ENCODE data around the gene TMEM222.

Gene TMEM222

DNA sequence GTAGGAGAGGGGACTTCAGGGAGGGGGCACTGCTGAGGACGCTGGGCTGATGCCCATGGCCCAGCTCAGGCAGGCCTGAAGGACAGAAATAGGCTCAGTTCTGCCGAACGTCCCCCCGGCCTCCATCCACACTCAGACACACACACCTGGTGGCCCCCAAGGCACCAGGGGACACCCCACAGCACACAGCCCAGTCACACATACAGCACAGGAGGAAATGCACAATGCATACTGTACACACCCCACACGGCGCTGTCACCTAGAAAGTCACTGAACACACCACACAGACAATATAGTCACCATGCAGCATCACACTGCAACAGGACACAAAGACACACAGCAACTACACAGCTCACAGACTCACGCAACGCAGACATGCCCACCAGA, 20.4 kb downstream of the TMEM222 start:
- DNase-seq (ENCODE audit: low spot score): no peak

DNA sequence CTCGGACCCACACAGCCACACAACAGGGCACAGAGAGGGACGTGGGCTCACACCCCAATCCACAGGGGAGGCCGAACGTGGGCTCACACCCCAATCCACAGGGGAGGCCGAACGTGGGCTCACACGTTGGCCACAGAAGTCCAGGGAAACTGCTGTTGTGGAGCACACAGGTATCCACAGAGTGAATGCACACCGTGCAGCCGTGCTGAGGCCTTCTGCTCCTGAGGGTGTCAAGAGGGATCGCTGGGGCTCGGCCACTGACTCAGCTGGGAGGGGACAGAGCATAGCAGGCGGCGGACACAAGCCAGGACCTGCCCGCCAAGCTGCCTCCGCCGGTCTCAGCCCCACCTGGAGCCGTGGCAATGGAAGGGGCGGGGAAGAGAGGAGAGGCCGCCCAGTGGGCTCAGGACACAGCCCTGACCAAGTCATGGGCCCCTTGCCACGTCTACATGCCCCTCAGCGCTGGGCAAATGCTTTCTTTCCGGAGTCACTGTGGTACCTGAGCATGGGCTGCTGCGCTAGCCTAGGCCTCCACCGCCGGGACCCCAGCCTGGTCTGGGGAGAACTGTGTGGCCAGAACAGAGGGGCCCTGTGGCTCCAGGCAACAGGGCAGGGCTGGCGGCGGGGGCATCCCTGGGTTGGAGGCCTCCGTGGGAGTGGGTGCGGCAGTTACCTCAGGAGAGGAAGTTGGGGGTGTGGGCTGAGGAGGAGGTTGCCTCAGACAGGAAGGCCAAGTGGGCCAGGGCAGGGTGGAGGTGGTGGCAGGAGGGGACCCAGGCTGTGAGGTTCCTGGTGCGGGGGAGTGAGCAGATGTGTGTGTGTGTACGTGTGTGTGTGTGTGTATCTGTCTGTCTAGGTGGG, 21.0 kb downstream of the TMEM222 start:
- no peak for DNase-seq (ENCODE audit: low spot score)

DNA sequence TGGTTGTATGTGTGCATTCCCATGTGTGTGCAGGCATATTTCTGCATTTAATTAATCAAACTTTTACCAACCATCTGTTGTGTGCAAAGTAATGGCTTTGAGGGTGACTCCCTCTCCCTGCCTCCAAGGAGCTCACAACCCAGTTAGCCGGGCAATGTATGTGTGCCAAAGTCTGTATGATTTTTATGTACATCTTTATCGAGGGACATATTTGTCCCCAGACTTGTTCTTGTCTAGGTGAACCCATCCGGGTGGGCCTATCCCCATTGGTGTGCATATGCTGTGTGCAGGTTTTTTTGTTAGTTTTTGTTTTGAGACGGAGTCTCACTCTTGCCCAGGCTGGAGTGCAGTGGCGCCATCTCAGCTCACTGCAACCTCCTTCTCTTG, 21.7 kb downstream of the TMEM222 start:
- no peak for DNase-seq (ENCODE audit: low spot score)

DNA sequence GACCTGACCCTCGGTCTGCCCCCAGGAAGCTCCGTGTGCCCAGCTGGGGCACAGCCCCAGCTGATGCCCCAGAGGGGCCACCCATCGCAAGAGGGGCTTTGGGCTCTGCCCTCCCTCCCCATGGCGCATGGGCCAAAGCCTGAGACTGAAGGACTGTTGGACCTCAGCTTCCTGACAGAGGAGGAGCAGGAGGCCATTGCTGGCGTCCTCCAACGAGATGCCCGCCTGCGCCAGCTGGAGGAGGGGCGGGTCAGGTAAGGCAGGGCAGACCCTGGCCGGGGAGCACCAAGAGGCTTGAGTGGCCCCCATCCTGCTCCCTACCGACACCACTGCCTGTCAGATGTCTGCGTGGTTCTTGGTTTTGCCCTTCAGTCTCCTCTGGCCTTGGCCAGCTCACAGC, 23.3 kb downstream of the TMEM222 start:
- DNase-seq (ENCODE audit: low spot score): no peak

DNA sequence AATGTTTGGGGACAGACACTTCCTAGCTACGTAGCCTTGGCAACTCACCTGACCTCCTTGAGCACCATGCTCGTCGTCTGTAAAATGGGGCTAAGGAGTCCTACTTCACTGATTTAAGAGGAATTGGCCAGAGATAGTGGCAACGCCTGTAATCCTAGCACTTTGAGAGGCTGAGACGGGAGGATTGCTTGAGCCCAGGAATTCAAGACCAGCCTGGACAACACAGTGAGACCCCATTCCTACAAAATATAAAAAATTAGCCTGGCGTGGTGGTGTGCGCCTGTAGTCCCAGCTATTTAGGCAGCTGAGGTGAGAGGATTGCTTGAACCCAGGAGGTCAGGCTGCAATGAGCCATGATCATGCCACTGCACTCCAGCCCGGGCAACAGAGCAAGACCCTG, 24.4 kb downstream of the TMEM222 start:
- no peak for DNase-seq (ENCODE audit: low spot score)

DNA sequence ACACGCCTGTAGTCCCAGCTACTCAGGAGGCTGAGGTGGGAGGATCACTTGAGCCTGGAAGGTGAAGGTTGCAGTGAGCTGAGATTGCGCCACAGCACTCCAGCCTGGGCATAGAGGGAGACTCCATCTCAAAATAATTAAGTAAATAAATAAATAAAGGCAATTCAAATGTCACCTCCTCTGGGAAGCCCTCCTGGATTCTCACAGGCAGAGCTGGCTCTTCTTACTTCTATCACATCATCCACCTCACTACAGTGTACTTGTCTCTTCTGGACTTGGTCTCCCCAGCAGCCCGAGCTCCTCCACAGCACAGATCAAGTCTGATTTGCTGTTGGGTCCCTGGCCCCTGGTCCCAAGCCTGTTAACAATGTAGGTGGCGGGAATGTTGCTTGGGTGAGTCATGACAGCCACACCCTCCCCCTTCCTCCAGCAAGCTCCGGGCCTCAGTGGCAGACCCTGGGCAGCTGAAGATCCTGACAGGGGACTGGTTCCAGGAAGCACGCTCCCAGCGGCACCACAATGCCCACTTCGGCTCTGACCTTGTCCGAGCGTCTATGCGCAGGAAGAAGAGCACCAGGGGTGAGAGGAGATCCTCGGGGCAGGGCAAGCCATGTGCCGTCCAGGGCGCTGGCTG, 25.1 kb downstream of the TMEM222 start:
- no peak for DNase-seq (ENCODE audit: low spot score)

DNA sequence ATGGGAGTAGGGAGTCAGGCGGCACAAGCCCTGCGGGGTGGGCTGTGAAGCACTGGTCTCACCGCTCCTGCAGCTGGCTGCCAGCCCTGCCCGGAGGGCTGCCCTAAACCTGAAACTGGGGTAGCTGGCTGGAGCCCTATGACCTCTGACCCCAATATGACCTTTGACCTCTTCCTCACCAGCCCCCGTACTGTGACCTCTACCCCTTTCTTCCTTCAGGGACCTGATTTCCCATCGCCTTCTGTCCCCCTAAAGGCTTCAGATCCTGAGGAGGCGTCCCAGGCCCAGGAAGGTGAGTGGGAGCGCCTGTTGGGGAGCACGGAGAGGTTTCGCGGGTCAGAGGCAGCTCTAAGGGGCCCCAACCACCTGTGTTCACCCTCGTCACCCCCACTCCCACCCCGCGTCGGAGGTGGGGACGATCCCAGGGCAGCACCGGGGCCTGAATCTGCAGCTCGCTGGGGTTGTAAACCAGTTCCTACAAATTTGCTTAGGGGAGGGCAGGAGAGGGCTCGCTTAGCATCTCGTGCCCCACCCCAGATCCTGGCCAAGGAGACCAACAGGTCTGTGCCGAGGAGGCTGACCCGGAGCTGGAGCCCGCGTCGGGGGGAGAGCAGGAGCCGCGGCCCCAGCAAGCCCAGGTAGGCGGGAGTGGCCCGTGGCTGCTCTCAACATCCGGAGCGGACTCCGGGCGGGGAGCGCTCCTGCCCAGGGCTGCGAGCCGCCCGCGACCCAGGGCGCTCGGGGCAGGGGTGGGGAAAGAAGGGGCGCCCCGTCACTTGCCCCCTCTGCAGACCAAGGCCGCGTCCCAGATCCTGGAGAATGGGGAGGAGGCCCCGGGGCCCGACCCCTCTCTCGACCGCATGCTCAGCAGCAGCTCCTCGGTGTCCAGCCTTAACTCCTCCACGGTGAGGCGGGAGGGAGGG, 27.2 kb downstream of the TMEM222 start:
- DNase-seq (ENCODE audit: low spot score): peak; percentile 82

DNA sequence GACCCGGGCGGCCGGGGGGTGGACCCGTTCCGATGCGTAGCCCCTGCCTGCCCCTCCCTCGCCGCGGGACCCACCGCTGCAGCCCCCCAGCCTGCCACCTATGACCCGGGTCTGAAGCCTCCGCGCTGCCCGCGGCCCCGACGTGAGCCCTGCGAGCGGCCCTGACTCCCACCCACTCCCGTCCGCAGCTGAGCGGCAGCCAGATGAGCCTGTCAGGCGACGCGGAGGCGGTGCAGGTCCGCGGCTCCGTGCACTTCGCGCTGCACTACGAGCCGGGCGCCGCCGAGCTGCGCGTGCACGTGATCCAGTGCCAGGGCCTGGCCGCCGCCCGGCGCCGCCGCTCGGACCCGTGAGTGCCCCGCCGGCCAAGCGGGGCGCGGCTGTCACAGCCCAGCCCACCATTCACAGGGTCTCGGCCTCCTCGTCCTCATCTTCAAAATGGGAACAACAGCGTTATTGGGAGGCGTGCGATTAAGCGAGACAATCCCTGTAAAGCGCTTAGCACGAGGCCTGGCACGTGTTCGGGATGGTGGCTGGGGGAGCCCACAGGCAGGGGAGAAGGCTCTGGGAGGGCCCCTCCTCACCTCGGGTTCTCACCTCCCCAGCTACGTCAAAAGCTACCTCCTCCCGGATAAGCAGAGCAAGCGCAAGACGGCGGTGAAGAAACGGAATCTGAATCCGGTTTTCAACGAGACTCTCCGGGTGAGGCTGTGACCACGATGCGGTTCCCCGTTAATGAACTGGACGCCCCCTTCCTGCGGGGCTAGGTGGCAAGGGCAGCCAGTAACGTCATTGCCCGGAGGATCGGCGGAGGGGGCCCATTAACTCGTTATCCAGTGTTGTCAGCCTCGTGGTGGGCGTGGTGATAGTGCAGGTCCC, 28.1 kb downstream of the TMEM222 start:
- peak; percentile 88 for DNase-seq (ENCODE audit: low spot score)

DNA sequence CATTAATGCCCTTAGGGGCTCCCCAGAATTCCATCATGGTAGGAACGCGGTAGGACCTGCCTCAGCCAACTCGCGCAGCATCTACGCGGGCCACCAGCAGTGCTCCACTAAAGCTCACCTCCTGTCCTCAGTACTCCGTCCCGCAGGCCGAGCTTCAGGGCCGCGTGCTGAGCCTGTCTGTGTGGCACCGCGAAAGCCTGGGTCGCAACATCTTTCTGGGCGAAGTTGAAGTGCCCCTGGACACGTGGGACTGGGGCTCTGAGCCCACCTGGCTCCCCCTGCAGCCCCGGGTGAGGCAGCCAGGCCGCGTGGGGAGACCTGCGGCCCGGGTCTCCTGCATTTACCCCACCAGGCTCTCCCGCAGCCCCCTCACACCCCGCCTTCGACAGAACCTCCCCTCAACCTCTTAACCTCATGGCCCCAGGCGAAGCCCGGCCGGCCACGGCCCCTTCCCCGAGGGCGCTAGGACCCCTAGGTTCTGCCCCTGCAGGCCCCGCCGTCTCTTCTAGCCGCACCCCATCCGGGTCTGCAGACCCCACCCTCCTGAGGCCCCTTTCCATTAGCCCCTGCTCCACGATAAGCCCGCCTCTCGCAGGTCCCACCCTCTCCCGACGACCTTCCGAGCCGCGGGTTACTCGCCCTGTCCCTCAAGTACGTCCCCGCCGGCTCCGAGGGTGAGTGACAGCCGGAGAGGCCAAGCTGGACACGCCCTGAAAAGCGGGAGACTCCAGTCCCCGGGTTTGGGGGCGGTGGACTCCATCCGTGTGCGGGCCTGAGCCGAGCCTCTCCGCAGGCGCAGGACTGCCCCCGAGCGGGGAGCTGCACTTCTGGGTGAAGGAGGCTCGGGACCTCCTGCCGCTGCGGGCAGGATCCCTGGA, 28.9 kb downstream of the TMEM222 start:
- DNase-seq (ENCODE audit: low spot score): peak; percentile 96

DNA sequence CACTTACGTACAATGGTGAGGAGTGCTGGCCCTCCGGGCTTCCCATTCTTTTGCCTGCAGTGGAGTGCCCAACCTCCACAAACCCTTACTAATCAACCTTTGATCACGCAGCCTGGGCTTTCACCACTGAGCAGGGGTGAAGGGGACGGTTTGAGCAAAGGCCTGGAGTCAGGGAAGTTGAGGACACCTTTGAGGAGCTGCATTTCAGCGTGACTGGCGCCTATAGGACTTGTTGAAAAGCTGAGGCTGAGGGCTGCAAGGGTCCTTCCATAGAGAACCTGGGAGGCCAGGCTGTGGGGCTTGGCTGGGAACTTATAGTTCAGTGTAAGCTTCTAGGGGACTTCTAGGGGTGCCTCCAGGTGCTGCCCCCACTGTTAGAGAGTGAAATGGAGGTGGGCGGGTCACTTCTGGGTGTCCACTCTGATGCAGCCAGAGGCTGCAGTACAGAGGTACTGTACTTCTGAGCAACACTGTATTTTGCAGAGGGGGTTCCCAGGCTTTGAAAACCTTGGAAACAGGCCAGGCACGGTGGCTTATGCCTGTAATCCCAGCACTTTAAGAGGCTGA, 29.7 kb downstream of the TMEM222 start:
- DNase-seq (ENCODE audit: low spot score): no peak

DNA sequence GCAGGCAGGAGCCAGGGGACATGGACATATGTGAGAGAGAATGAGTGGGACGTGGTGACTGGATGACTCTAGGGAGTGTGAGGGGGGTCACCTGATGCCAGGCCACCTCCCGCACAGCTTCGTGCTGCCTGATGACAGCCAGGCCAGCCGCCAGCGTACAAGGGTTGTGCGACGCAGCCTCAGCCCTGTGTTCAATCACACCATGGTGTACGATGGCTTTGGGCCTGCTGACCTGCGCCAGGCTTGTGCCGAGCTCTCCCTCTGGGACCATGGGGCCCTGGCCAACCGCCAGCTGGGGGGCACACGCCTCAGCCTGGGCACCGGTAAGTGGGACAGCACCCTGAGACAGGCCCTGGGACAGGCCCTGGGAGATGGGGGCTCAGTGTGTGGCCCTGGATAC, 31.2 kb downstream of the TMEM222 start:
- DNase-seq (ENCODE audit: low spot score): no peak

DNA sequence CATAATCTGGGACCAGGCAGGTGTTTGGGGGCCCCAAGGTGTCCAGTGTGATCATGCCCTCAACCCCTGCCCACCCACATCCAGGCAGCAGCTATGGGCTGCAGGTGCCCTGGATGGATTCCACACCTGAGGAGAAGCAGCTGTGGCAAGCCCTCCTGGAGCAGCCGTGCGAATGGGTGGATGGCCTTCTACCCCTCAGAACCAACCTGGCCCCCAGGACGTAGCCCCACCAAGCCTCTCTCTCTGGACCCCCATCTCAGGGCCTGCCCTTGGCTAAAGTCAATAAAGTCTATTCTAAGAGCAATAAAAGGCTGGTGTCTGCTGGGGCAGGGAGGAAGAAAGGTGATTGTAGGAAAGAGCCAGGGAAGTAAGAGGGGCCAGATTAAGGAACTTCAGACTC, 31.7 kb downstream of the TMEM222 start:
- DNase-seq (ENCODE audit: low spot score): no peak

DNA sequence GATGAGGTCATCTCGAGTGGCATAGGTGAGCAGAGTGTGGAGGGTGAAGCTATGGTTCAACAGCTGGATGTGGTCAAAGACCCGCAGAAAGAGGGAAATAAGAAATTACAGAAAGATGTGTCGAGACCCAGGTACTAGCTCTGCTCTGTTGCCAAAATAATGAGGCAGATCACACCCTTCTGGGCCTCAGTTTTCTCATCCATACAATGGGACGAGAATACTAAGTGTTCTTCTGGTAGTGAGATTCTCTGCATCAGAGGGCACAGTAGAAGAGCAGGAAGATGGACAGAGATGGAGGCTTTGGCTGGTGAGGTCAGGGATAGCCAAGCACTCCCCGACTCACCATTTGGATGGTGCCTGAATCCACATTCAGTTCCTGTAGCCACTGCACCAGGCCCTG, 33.7 kb downstream of the TMEM222 start:
- no peak for DNase-seq (ENCODE audit: low spot score)

DNA sequence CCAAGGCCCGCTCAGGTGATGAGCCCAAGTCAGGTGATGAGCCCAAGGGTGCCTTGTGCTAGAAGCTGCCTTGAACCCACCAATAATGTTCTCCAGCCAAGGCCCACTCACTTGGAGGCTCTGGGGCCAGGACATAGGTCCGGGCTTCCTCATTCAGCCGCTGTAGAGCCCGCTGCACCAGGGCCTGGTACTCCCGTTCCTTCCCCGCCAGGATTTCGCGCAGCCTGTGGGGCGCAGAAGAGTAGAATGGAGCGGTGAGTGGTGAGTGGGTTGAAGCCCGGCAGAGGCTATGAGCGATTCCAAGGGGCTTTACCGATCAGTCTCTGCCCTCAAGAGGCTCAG, 34.3 kb downstream of the TMEM222 start:
- DNase-seq (ENCODE audit: low spot score): no peak

DNA sequence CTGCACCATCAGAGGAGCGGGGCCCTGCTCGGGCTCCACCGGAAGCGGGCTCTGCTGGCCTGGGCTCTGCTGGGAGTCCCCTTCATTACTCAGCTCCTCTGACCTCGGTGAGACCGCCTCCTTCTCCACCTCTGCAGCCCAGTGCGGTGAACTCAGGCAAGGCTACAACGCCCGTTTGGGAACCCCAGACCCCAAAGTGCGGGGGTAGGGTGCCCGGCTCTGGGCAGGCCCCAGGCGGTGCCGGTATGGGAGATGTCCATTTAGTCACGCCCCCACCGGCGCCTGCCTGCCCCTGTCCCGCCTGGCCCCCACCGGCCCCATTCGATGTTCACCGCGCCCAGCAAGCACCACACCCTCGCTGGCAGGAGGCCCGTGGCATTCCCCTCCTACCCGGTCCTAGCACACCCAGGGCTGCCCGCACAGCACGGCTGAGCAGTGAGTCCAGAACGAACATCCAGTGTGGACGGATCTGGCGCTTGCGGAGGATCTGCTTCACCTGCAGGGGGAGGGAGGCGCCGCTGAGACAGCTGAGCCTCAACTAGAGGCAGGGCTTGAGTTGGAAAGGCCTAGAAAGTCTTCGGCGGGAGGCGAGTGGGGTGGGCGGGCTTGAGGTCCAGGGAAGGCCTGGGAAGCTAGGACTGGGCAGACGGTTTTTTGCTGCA, 34.8 kb downstream of the TMEM222 start:
- DNase-seq (ENCODE audit: low spot score): no peak

DNA sequence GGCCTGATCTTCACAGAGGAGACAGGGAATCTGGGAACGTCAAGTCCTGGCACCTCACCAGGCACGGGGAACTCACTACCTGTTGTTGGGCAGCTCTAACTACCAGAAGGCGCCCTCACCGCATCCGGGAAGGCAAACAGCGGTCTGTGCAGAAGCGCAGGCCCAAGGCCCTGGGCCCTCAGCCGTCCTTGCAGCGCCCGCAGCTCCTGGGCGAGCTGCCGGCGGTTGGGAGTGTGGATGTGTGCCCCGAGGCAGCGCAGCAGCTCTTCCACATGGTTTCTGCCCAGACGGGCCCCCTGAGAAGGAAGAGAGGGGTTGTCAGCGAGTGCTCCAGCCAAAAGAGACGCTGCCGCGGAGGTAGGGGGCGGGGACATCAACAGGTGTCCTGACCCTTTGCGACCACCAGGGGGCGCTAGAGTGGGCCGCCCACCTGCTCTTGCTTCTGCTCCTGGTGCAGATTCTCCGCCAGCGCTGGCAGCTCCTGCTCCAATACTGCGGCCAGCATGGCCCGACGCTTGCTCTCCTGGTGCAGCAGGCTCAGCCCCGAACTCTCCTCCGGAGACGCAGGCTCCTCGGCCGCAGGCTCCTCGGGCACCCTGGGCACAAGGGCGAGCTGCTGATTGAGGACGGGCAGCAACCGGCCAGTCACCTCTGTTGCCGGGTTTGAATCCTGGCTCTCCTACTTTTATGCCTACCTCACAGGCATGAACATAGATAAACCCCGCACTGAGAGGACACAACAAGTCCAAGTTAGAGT, 35.5 kb downstream of the TMEM222 start:
- peak; percentile 92 for DNase-seq (ENCODE audit: low spot score)

DNA sequence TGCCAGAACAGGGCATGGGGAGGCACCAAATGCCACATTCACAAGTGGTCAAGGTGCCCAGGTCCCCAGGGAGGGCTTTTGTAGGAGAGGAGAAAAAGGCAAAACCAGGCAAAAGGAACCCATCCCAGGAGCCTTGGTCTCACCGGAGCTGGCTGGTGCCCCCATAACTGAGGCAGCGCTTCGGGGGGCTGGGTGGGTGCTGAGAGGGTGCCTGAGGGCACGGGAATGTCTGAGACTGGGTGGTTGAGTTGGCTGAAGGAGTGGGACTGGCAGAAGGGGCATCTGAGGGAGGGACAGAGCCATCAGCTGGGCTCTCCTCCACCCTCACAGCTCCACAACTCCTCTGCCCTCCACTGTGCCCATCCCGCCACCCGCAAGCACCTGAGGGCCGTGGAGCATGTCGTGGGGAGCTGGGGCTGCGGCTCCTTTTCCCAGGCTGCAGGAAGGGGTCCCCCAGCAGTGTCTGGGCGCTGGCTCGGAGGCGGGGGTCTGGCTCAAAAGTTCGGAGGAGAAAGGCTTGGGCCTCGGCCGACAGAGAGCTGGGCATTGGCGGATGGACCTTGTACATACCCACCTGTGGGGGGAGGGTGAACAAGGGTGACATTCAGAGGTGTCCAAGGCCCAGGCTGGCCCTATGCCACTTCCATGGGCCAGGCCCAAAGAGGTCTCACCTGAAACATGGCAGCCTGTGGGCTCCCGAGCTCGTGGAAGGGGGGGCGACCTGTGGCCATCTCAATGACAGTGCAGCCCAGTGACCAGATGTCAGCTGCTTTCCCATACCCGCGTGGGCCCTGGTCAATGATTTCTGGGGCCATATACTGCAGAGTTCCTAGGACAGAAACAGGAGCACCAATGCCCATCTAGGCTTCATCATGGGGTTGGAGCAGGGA, 36.3 kb downstream of the TMEM222 start:
- DNase-seq (ENCODE audit: low spot score): no peak

DNA sequence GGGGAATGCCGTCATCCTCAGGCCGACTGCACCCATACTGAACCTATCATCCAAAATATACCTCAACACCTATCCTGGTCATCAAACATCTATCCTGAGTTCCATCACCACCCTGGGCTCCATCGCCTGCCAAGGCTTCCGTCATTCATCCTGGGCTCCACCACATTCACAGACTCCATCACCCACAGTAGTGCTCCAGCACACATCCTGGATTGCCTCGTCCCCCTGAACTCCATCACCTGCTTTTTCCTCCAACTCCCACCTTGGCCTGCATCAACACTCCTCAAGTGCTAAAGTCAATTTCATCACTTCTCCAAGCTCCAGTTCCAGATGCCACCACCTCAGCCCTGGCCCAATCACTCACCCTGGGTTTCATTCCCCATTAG, 37.0 kb downstream of the TMEM222 start:
- DNase-seq (ENCODE audit: low spot score): no peak

All from ecto neural progenitor cell (in vitro differentiated cells).